Breast epithelium (tissue), 3 donors: ENCODE results near the gene CPA1.

Experiments used
- POLR2A ChIP-seq: fragments of 450-650 bp; IDR thresholded peaks from one replicate; pipeline ENCODE4 v1.6.1; 2016; ENCODE audit warnings: antibody characterized with exemption, mild to moderate bottlenecking, moderate library complexity
- TF ChIP-seq, protein P1 (sequence below), 3 donors: fragments of 450-650 bp; IDR thresholded peaks; one replicate each; pipeline ENCODE4 v1.5.1; 2016 to 2017; ENCODE audit warnings: antibody characterized with exemption in 3 of 3, mild to moderate bottlenecking in 3 of 3, moderate library complexity in 3 of 3

DNA sequence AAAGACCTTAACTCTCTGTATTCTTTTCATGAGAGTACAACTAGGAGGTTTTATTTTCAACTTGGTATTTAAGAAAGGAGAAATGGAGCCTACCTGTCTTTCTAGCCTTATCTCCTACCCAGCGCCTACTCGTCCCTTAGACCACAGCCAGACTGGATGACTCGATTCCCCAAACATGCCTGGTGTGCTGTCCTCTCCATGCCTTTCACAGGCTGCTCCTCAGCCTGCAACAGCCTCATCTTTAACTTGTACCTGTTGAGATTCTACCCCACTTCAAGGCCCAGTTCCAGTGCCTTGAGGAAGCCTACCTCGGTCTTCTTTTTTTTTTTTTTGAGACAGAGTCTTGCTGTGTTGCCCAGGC is 29.4 kb downstream of the CPA1 start:
- TF ChIP-seq, protein P1, sequence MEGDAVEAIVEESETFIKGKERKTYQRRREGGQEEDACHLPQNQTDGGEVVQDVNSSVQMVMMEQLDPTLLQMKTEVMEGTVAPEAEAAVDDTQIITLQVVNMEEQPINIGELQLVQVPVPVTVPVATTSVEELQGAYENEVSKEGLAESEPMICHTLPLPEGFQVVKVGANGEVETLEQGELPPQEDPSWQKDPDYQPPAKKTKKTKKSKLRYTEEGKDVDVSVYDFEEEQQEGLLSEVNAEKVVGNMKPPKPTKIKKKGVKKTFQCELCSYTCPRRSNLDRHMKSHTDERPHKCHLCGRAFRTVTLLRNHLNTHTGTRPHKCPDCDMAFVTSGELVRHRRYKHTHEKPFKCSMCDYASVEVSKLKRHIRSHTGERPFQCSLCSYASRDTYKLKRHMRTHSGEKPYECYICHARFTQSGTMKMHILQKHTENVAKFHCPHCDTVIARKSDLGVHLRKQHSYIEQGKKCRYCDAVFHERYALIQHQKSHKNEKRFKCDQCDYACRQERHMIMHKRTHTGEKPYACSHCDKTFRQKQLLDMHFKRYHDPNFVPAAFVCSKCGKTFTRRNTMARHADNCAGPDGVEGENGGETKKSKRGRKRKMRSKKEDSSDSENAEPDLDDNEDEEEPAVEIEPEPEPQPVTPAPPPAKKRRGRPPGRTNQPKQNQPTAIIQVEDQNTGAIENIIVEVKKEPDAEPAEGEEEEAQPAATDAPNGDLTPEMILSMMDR (IDR thresholded peaks at IDR 0.05): no peak
- no peak for TF ChIP-seq POLR2A
